AG08396 (cell line): Measurements from ENCODE around the gene PANX3.

Source experiments
- DNase-seq: peaks from one replicate; pipeline ENCODE4 v3.0.0; 2012; ENCODE audit warnings: low spot score, mixed read lengths

Gene PANX3

DNA sequence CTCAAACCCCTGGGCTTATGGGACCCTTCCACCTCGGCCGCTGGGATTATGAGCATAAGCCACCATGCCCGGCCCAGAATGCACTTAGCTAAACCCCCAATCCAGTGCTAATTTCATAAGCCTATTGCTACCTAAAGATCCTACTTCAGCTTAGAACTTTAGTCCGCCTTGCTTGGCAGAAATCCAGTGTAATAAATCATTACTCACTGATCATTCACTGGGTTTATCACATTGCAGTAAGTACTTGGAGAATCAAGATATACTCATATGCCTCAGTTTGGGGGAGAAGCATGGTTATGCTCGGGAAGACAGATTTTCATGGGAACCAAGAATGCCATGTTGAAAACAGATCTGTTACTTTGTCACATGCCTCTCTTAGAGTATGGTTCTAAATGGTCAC is 7.6 kb downstream of the PANX3 start:
- no peak for DNase-seq

DNA sequence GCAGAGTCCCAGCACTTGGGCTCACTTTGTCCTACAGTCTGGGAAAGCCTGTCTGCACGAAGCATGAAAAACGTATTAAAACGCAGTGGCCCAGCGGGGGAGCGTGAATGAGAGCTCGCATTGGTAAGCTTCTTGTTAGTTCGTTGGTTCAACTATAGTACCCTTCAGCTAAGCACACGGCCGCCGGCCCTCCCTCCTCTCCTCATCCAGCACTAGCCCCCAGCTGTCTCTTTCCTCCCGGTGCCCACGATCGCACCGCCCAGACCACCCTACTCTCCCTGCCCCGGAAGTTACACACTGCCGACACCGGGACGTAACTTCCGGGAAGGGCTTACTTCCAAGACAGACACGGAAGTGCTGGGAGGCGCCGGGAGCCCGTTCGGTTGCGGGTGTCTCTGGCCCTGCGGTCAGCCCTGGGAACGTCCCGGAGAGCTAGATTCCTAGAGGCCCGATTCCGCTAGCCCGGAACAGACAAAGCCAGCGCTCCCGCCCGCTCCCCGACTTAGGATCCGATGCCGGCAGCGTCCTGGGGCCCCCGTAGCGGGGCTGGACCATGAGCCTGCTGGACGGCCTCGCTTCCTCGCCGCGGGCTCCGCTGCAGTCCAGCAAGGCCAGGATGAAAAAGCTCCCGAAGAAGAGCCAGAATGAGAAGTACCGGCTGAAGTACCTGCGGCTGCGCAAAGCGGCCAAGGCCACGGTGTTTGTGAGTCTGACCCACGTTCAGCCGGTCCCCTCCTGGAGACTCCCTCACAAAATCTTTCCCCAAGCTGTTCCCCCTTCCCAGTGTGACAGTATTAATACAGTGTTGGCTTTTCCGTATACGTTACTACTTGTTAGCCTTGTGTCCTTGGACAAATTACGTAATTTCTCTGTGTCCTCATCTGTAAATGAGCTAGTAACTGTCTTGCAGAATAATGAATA is 11.6 kb downstream of the PANX3 start, which contains the start of gene TBRG1:
Gene TBRG1, plus strand, starts transcription at position 334 of the 921 bp plus-strand sequence. Its CDS starts 220 bp downstream, at position 554.
- peak; percentile 90 for DNase-seq

GRCh38 chr11:124623861-124624525 is 12.8 kb downstream of the PANX3 start:
- peak; percentile 25 for DNase-seq

DNA sequence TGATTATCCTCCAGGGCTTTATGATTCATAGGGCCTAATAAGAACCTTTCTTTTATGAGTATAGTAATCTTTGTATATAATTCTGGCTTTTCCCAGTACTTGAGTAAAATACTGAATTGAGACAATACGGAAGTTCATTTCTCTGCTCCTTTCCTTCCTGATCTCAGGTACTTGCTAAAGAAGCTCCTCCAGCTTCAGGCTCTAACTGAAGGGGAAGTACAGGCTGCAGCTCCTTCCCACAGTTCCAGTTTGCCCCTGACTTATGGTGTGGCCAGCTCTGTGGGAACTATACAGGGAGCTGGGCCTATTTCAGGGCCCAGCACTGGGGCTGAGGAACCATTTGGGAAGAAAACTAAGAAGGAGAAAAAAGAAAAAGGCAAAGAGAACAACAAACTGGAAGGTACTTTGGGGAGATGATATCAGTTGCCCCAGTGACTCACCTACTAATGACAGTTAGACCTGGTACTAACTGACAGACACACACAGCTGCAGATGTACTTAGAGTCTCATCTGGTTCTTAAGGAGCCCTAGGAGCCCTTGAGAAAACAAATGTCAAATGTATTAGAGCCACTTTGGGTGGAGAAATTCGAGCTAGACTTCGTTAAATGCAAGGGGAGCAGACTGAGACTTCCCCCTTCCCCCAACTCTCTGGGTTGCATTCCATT is 14.4 kb downstream of the PANX3 start:
- DNase-seq: no peak

DNA sequence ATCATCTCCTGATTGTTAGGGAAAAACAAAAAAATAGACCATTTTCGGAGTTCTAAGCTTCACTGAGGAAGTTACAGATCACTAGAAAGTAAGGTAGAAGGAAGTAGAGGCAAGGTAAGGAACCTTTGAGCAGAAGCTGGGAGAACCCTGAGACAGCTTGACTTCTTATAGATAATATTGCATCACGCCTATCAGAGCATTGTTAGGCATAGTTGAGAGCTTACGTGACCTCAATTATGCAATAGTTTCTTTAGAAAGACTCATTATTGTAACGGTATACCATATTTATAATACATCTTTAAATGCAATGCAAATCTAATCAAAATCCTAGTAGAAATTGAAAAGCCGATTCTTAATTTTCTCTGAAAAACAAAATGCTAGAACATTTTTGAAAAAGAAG is 16.3 kb downstream of the PANX3 start:
- no peak for DNase-seq

- DNase-seq: no peak
Observed at GRCh38 chr11:124629961-124630360, 18.7 kb downstream of the PANX3 start.

DNA sequence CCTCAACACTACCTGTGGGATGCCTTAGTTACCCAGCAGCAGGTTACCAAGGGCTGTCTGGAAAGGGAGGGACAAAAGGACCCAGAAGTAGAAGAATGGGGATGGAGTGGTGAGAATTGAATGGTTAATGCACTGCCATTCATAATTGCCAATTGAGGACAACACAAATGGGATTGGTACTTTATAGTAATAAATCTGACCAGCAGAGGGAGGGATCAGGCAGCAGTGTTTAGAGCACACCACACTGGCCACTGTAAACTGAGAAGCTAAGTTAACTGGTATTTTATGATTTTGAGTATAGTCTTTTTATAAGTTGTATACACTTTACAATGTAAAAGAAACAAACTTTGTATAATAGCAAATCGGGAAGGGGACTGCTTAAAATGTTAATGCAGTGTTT is 22.1 kb downstream of the PANX3 start:
- DNase-seq: peak; percentile 25

DNA sequence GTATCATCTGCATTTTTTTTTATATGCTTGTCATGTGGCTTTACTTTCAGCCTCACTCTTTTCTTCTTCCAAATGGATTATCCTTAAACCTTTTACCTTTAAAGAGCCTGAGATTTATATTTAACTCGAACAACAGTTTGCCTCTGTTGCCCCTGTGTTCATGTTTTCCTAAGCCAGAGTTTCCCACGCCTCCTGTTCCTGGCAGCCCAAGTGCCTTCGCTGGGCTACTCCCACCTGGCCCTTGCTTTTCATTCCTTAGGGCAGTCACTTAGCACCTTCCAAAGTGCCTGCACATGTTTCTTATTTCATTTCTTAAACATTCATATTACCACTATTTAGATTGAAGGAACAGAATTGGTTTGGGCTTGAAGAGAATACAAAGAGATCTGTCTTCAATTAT is 24.7 kb downstream of the PANX3 start:
- no peak for DNase-seq

- no peak for DNase-seq
Observed at GRCh38 chr11:124638500-124638899, 27.3 kb downstream of the PANX3 start.

GRCh38 chr11:124639186-124639585 is 28.0 kb downstream of the PANX3 start:
- DNase-seq: no peak

- DNase-seq: no peak
Observed at GRCh38 chr11:124640666-124641065, 29.4 kb downstream of the PANX3 start.

GRCh38 chr11:124642628-124643027 is 31.4 kb downstream of the PANX3 start:
- no peak for DNase-seq

GRCh38 chr11:124643042-124643604 is 31.9 kb downstream of the PANX3 start:
- DNase-seq: no peak

DNA sequence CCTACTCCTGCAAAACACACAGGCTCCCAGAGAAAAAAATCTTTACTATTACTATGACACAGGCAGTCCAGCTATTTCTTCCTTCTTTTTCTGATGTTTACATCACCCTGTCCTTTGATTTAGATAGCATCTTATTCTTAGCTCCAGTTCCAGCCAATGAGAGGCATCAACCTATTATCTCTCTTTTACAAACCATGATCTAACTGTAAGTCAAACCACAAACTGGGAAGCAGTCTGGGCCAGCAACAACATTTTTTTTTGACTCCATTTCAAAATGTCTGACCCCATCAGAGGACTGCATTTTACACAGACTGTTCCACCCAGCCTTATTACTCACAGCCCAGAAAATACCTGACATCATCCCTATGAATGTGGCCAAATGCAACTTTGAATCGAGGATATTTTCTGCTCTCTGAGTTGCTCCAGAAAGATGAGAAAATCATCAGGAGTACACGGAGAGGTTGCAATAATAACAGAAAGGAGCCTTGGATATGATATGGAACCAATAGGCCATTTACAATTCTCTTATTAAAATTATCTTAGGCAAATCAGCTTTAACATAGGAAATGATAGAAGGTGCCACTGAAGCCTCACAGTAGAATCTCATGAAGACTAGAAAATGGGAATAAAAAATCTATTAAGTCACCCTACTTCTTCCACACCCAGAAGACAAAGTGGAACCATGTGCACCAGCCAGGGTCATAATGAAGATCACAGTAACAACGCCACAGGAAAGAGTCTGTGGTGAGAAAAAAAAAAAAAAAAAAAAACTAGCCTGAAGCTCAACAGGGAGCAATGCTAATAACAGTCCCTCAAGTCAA is 32.6 kb downstream of the PANX3 start:
- DNase-seq: peak; percentile 67

DNA sequence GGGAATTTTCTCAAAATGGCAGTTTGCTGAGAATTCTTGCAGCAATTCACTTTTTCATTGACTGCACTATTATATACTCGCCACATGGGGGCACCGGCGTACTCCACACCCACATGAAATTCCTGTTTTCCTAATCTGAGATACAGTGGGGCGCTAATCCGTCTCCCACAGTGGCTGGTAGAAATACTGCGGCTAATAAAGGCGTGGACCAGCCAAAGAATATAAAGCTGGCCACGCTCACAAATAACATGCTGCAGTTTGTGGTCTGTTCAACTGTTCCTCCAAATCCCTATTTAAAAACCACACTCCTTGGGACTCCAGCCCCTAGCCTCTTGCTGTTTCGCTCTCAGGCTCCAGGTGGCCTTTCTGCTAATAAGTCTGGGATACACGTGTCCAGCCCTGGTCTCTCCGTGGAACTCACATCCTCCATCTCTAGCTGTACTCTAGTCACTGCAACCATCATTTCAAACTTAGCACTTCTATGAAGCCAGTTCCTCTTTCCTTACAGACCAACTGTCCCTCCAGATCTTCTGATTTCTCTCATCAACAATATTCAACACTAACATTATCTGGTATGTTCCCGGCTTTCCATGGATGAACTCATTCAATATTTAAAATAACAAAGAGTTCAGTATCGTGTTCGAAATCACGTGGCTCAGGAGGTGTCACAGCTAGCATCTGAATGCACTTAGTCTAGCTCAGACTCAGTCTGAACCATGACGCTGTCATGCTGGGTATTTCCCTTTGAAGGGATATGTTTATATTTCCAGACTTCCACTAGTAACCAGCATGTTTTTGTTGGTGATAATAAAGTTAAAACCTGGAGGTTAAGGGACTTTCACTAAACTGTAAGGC is 33.4 kb downstream of the PANX3 start:
- peak; percentile 65 for DNase-seq

GRCh38 chr11:124646148-124646547 is 34.9 kb downstream of the PANX3 start:
- DNase-seq: no peak

- DNase-seq: no peak
Observed at GRCh38 chr11:124648610-124649009, 37.4 kb downstream of the PANX3 start.

DNA sequence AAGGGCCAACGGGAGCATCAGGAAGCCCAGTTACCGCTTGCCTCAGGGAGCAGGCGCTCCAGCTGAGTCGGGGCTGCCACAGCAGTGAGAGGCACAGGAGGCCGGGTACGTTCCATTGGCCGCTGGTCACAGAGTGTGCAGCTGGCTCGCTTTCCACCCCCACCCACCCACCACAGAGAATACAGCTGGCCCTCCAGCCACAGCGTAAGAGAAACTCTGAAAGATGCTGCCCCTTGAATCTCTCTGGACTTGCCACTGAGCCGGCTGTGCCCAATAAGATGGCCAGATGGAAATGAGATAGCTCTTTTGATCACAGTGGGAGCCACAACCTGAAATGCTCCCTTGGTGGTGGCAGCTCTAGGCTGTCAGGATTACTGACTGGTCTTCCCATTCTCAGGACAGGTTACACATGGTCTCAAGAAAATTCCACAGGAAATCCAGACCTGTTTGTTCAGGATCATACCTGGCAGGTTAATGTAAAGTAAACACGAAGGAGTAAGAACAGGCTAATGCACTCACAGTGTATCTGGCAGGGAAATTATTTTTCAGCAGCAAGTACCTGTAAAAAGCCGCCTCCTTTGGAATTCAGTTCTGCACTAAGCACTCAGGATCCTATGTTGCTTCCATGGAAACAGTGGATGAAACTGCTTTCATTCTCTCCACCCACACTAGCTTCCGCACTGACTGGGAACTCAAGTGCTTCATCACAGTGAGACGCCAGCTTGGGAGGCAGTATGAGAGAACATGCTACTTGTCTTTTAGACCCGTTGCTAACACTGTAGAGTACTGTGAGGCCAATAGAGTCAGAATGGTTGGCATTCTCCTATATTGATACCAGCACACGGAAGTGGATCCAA is 45.8 kb downstream of the PANX3 start:
- no peak for DNase-seq

DNA sequence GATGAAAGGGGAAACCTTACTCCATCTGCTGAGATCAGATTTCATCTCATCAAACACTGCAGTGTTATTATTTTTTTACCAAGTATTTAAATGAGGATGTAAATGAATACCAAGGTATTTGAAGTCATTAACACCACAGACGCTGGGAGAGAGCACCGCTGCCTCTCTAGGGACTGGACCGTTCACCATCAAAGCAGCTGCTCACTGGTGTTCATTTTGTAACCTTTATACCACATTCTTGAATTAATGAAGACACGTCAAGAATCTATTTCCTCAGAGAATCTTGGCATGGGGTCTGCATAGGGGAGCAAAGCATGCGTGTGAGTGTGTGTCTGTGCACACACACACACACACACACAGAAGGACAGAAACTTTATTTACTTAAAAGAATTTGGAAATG is 46.7 kb downstream of the PANX3 start:
- DNase-seq: no peak

GRCh38 chr11:124658501-124658900 is 47.3 kb downstream of the PANX3 start:
- DNase-seq: no peak
